H9 (cell line): ENCODE results near the gene APCDD1L. TPM values are rescaled to one million over a fixed set of nuclear protein-coding genes. Genes with fewer than 3 reads are reported as not detected.
A peak's percentile ranks its signal among the peaks of the same experiment; 100 is the strongest.

ENCODE experiments used
- DNase-seq: peaks from one replicate; pipeline ENCODE4 v3.0.0-alpha.2; 2017
- H2AFZ ChIP-seq: one replicate; pipeline ENCODE4 v1.6.1; 2013; ENCODE audit warnings: mild to moderate bottlenecking, low read length, control low read depth, moderate library complexity
- H2AK5ac ChIP-seq: 2 replicates; pipeline ENCODE4 v1.6.1; 2013; ENCODE audit warnings: low read length, control low read depth, mixed read lengths; ENCODE audit not compliant: insufficient read length
- H2BK120ac ChIP-seq: one replicate; pipeline ENCODE4 v1.6.1; 2013; ENCODE audit warnings: low read depth, mild to moderate bottlenecking, low read length, control low read depth, inconsistent platforms; ENCODE audit not compliant: poor library complexity, severe bottlenecking
- H2BK12ac ChIP-seq: 2 replicates; pipeline ENCODE4 v1.6.1; 2013; ENCODE audit warnings: low read length, control low read depth, mixed read lengths, low read depth; ENCODE audit not compliant: insufficient read length
- H2BK15ac ChIP-seq: 2 replicates; pipeline ENCODE4 v1.6.1; 2013; ENCODE audit warnings: low read depth, low read length, control low read depth
- H2BK20ac ChIP-seq: one replicate; pipeline ENCODE4 v1.6.1; 2013; ENCODE audit warnings: low read depth, mild to moderate bottlenecking, low read length, control low read depth, inconsistent platforms; ENCODE audit not compliant: poor library complexity, severe bottlenecking
- H2BK5ac ChIP-seq: 2 replicates; pipeline ENCODE4 v1.6.1; 2013; ENCODE audit warnings: low read length, control low read depth, mixed read lengths; ENCODE audit not compliant: insufficient read length
- H3K14ac ChIP-seq: 2 replicates; pipeline ENCODE4 v1.6.1; 2013; ENCODE audit warnings: low read length, control low read depth; ENCODE audit not compliant: insufficient read depth
- H3K18ac ChIP-seq: 2 replicates; pipeline ENCODE4 v1.6.1; 2013; ENCODE audit warnings: low read depth, mild to moderate bottlenecking, mixed read lengths, low read length, control low read depth; ENCODE audit not compliant: insufficient read length
- H3K23ac ChIP-seq: 2 replicates; pipeline ENCODE4 v1.6.1; 2013; ENCODE audit warnings: low read length, control low read depth, mixed read lengths, low read depth; ENCODE audit not compliant: insufficient read length
- H3K23me2 ChIP-seq: 2 replicates; pipeline ENCODE4 v1.6.1; 2013; ENCODE audit warnings: low read depth, mild to moderate bottlenecking, mixed read lengths, low read length, control low read depth; ENCODE audit not compliant: insufficient read length, poor library complexity, severe bottlenecking
- H3K27ac ChIP-seq: 2 replicates; pipeline ENCODE4 v1.5.1; 2013; ENCODE audit warnings: low read length, control low read depth, mixed read lengths, low read depth; ENCODE audit not compliant: insufficient read length
- H3K27me3 ChIP-seq: 2 replicates; pipeline ENCODE4 v1.6.1; 2013; ENCODE audit warnings: low read length, control low read depth, inconsistent platforms; ENCODE audit not compliant: insufficient read depth
- H3K4ac ChIP-seq: 2 replicates; pipeline ENCODE4 v1.6.1; 2013; ENCODE audit warnings: low read depth, mild to moderate bottlenecking, control low read depth, inconsistent platforms, low read length, moderate library complexity
- H3K4me1 ChIP-seq: 2 replicates; pipeline ENCODE4 v1.6.1; 2013; ENCODE audit warnings: low read length, control low read depth, inconsistent platforms; ENCODE audit not compliant: insufficient read depth
- H3K4me2 ChIP-seq: 2 replicates; pipeline ENCODE4 v1.6.1; 2013; ENCODE audit warnings: low read length, control low read depth, mixed read lengths; ENCODE audit not compliant: insufficient read length, insufficient read depth
- H3K56ac ChIP-seq: 2 replicates; pipeline ENCODE4 v1.6.1; 2013; ENCODE audit warnings: low read depth, mild to moderate bottlenecking, mixed read lengths, low read length, control low read depth; ENCODE audit not compliant: insufficient read length
- H3K79me1 ChIP-seq: 2 replicates; pipeline ENCODE4 v1.6.1; 2013; ENCODE audit warnings: low read depth, mild to moderate bottlenecking, moderate library complexity, low read length, control low read depth, inconsistent platforms; ENCODE audit not compliant: insufficient read depth, poor library complexity, severe bottlenecking
- H3K79me2 ChIP-seq: 2 replicates; pipeline ENCODE4 v1.6.1; 2013; ENCODE audit warnings: low read length, control low read depth, inconsistent platforms; ENCODE audit not compliant: insufficient read depth
- H3K9ac ChIP-seq: 2 replicates; pipeline ENCODE4 v1.6.1; 2013; ENCODE audit warnings: low read length, control low read depth, mixed read lengths; ENCODE audit not compliant: insufficient read length; ENCODE audit errors: extremely low read depth
- H3K9me3 ChIP-seq: one replicate; pipeline ENCODE4 v1.6.1; 2013; ENCODE audit warnings: low read depth, low read length, inconsistent platforms; ENCODE audit not compliant: control insufficient read depth
- H3T11ph ChIP-seq: one replicate; pipeline ENCODE4 v1.6.1; 2013; ENCODE audit warnings: mild to moderate bottlenecking, low read length, control low read depth, inconsistent platforms
- H4K20me1 ChIP-seq: one replicate; pipeline ENCODE4 v1.6.1; 2013; ENCODE audit not compliant: control insufficient read depth, insufficient read length, insufficient read depth
- H4K5ac ChIP-seq: 2 replicates; pipeline ENCODE4 v1.6.1; 2013; ENCODE audit warnings: low read depth, mild to moderate bottlenecking, mixed read lengths, low read length, control low read depth; ENCODE audit not compliant: insufficient read length
- H4K8ac ChIP-seq: replicated peaks from 2 replicates; pipeline ENCODE4 v1.6.1; 2013; ENCODE audit warnings: low read length, control low read depth, mixed read lengths, low read depth; ENCODE audit not compliant: insufficient read length
- H4K91ac ChIP-seq: 2 replicates; pipeline ENCODE4 v1.6.1; 2013; ENCODE audit warnings: low read depth, mild to moderate bottlenecking, moderate library complexity, mixed read lengths, low read length, control low read depth; ENCODE audit not compliant: insufficient read length
- H3K27ac Mint-ChIP-seq, 3 experiments: 2 replicates in 2 of 3; 3 replicates in 1 of 3; pipeline ENCODE4 v1.8.0; 2020 to 2021; ENCODE audit warnings: mixed read lengths in 3 of 3, mild to moderate bottlenecking in 1 of 3, moderate library complexity in 1 of 3
- H3K27me3 Mint-ChIP-seq: 2 replicates; pipeline ENCODE4 v1.8.0; 2021; ENCODE audit warnings: low read depth, mild to moderate bottlenecking, moderate library complexity, mixed read lengths
- H3K36me3 Mint-ChIP-seq, 3 experiments: 2 replicates in 2 of 3; 3 replicates in 1 of 3; pipeline ENCODE4 v1.8.0; 2020 to 2021; ENCODE audit warnings: low read depth in 3 of 3, mixed read lengths in 3 of 3; ENCODE audit not compliant: insufficient read depth in 1 of 3
- H3K4me1 Mint-ChIP-seq, 2 experiments: 2 replicates each; pipeline ENCODE4 v1.8.0; 2020; ENCODE audit warnings: mixed read lengths in 2 of 2
- H3K4me3 Mint-ChIP-seq, 2 experiments: 2 replicates in 1 of 2; 3 replicates in 1 of 2; pipeline ENCODE4 v1.8.0; 2020 to 2021; ENCODE audit warnings: mild to moderate bottlenecking in 2 of 2, mixed read lengths in 2 of 2, moderate library complexity in 1 of 2
- H3K9me3 Mint-ChIP-seq, 2 experiments: 2 replicates in 1 of 2; 3 replicates in 1 of 2; pipeline ENCODE4 v1.8.0; 2020; ENCODE audit warnings: mild to moderate bottlenecking in 2 of 2, mixed read lengths in 2 of 2, moderate library complexity in 1 of 2
- WGBS: extraction: QIAGEN DNeasy Blood & Tissue Kit; methylation state at CpG from one replicate; pipeline ENCODE4 v1.1.7; 2013; ENCODE audit warnings: missing lambda C conversion rate, low lambda C conversion rate, mixed read lengths; ENCODE audit not compliant: insufficient read length; ENCODE audit errors: extremely low coverage; 5-methylcytosine and 5-hydroxymethylcytosine counted together
- total RNA-seq: library from RNA; stranded (reverse); gene quantifications from 2 replicates; pipeline ENCODE4 v1.2.1, GENCODE V29; 2021
- TF ChIP-seq, protein P1 (sequence below): fragments of 200-600 bp; sonication (generic); conservative IDR thresholded peaks from 3 replicates; pipeline ENCODE4 v1.8.0; 2021; ENCODE audit warnings: antibody characterized with exemption, mild to moderate bottlenecking

APCDD1L gene
- total RNA-seq, 1 experiment from 2014 or later: 0.68 TPM

DNA sequence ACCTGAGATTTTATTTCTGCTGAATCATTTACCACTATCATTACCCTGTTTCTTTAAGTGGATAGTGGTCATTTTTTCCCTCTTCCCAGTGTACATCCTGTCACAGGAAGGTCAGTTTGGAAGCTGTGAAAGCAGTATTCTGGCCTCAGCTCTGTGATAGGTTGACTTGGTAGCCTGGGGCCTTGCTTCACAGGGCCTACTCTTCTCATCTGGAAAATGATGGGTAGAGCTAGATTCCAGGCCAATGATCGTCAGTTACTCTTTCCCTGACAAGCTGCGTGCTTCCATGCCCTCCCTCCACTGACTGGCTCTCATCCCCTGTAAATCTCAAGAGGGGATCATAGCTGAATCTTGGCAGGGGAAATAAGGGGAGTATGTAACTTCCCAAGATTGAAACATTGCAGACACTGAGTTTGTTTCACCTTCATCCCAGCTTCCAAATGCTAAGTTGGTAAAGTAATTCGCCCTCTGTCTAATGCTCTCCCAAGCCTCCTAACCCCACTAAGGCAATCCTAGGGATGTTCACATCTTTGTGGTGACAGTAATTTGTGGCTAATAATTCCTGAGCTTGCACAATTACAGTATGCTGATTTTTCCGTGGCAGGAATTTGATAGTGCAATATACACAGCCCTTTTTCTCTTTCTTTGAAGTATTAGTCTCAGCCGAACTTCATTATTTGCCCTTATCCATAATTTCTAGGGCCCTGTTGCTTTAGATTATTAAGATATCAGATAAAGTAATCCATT lies 75.0 kb downstream of the APCDD1L start:
- no peak for DNase-seq
- no CpG with 5 or more reads among the region's 5 CpGs for WGBS
- Histone ChIP-seq H3K4me1 (peaks cover 13% of the 10 kb centered on the region), H4K91ac (no peak overlapping the region), H3K79me1 (no peaks in the 10 kb centered on the region), H2AK5ac (no peak overlapping the region), H2BK15ac (no peak overlapping the region), H3K9me3 (no peaks in the 10 kb centered on the region), H4K20me1 (no peaks in the 10 kb centered on the region), H3K4ac (no peak overlapping the region), H3K14ac (no peak overlapping the region), H2BK12ac (no peak overlapping the region), H3K27me3 (no peaks in the 10 kb centered on the region), H4K5ac (no peak overlapping the region), H3K23ac (no peak overlapping the region), H3K27ac (no peak overlapping the region), H3K23me2 (no peaks in the 10 kb centered on the region), H2BK120ac (no peak overlapping the region), H4K8ac (no peak overlapping the region), H3K56ac (no peak overlapping the region), H3K79me2 (no peaks in the 10 kb centered on the region; the same call in 1 of the 2 replicates), H2BK20ac (no peak overlapping the region), H3T11ph (no peak overlapping the region), H2BK5ac (no peak overlapping the region), H3K4me2 (no peak overlapping the region), H3K18ac (no peak overlapping the region), H3K9ac (no peak overlapping the region), H2AFZ (no peak overlapping the region)
- Mint-ChIP-seq H3K9me3 (no peaks in the 10 kb centered on the region), H3K27me3 (no peaks in the 10 kb centered on the region), H3K27ac (peak overlapping the region; percentile 30 to 59 (median 57); a peak in 5 of 7 replicates), H3K4me3 (no peak overlapping the region; a peak in 1 of 5 replicates), H3K36me3 (peaks cover 8 to 34% (median 28%) of the 10 kb centered on the region in 3 experiments; a peak in 6 of 7 replicates), H3K4me1 (peaks cover 45 to 53% of the 10 kb centered on the region in 2 experiments)
- TF ChIP-seq, protein P1, sequence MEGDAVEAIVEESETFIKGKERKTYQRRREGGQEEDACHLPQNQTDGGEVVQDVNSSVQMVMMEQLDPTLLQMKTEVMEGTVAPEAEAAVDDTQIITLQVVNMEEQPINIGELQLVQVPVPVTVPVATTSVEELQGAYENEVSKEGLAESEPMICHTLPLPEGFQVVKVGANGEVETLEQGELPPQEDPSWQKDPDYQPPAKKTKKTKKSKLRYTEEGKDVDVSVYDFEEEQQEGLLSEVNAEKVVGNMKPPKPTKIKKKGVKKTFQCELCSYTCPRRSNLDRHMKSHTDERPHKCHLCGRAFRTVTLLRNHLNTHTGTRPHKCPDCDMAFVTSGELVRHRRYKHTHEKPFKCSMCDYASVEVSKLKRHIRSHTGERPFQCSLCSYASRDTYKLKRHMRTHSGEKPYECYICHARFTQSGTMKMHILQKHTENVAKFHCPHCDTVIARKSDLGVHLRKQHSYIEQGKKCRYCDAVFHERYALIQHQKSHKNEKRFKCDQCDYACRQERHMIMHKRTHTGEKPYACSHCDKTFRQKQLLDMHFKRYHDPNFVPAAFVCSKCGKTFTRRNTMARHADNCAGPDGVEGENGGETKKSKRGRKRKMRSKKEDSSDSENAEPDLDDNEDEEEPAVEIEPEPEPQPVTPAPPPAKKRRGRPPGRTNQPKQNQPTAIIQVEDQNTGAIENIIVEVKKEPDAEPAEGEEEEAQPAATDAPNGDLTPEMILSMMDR: no peak
